CD4-positive, alpha-beta T cell (primary cell): ENCODE measurements around the gene TMOD1. TPM values are rescaled to one million over a fixed set of nuclear protein-coding genes. Genes with fewer than 3 reads are reported as not detected.

Experiments
- ATAC-seq: fragments of 200-7000 bp; cut with Tn5 transposase; one replicate; pipeline ENCODE4 v1.10.0; 2022; ENCODE audit warnings: mild to moderate bottlenecking; ENCODE audit not compliant: poor library complexity
- CTCF ChIA-PET: fragments of 350-600 bp; sonication (Branson Sonifier 250); formaldehyde crosslinking; loops from one replicate; lab custom pipeline; 2021; ENCODE audit warnings: antibody characterized with exemption, inconsistent platforms; lab: Charles Lee
- POLR2A ChIA-PET: fragments of 350-600 bp; sonication (Branson Sonifier 250); formaldehyde crosslinking; loops from one replicate; lab custom pipeline; 2021; ENCODE audit warnings: antibody characterized with exemption, inconsistent platforms; lab: Charles Lee
- DNase-seq, 14 experiments: peaks; one replicate each; pipeline ENCODE4 v3.0.0-alpha.2; 2013 to 2020; ENCODE audit warnings: mixed read lengths in 2 of 14
- H3K27ac ChIP-seq, 2 donors: one replicate each; pipeline versions ENCODE4 v1.5.1 to v1.7.0; 2013; ENCODE audit warnings: low read length in 2 of 2, low read depth in 1 of 2, mild to moderate bottlenecking in 1 of 2
- H3K27me3 ChIP-seq, 2 experiments: 1 replicate in 1 of 2; 2 replicates in 1 of 2; pipeline versions ENCODE4 v1.6.1 to v1.7.0; 2013; ENCODE audit warnings: low read length in 2 of 2, control low read depth in 1 of 2, mild to moderate bottlenecking in 1 of 2, moderate library complexity in 1 of 2; ENCODE audit not compliant: insufficient read depth in 2 of 2, control insufficient read depth in 1 of 2
- H3K36me3 ChIP-seq: one replicate; pipeline ENCODE4 v1.6.1; 2013; ENCODE audit warnings: low read length, control low read depth; ENCODE audit not compliant: insufficient read depth
- H3K4me1 ChIP-seq: one replicate; pipeline ENCODE4 v1.6.1; 2013; ENCODE audit warnings: low read length, control low read depth; ENCODE audit not compliant: insufficient read depth
- H3K4me3 ChIP-seq: one replicate; pipeline ENCODE4 v1.5.1; 2013; ENCODE audit warnings: mild to moderate bottlenecking, low read length, moderate library complexity
- H3K9me3 ChIP-seq, 2 experiments: 1 replicate in 1 of 2; 2 replicates in 1 of 2; pipeline versions ENCODE4 v1.6.1 to v1.7.0; 2013; ENCODE audit warnings: low read length in 2 of 2, mild to moderate bottlenecking in 2 of 2, control low read depth in 1 of 2, moderate library complexity in 1 of 2; ENCODE audit not compliant: control insufficient read depth in 1 of 2, insufficient read depth in 1 of 2
- H3K27ac Mint-ChIP-seq: one replicate; pipeline ENCODE4 v1.8.0; 2020; ENCODE audit warnings: mixed read lengths
- H3K27me3 Mint-ChIP-seq: one replicate; pipeline ENCODE4 v1.8.0; 2021; ENCODE audit warnings: mixed read lengths
- H3K36me3 Mint-ChIP-seq: one replicate; pipeline ENCODE4 v1.8.0; 2021; ENCODE audit warnings: low read depth, mixed read lengths
- H3K4me1 Mint-ChIP-seq: one replicate; pipeline ENCODE4 v1.8.0; 2021; ENCODE audit warnings: low read depth, mixed read lengths
- H3K4me3 Mint-ChIP-seq: one replicate; pipeline ENCODE4 v1.8.0; 2020; ENCODE audit warnings: mild to moderate bottlenecking, mixed read lengths
- H3K9me3 Mint-ChIP-seq: one replicate; pipeline ENCODE4 v1.8.0; 2020; ENCODE audit warnings: mixed read lengths
- intact Hi-C, 2 experiments: fragments of 100-400 bp; cut with DNase I in 1 of 2; cut with micrococcal nuclease in 1 of 2; formaldehyde crosslinking; loops; one replicate each; pipeline versions ENCODE4 v1.15.1 to v1.9.0; 2023 to 2025; cut with DNase I, micrococcal nuclease
- total RNA-seq, 174 experiments: library from RNA in 2 of 174; stranded (reverse) in 2 of 174; gene quantifications; one replicate each; pipeline ENCODE4 v1.2.3 and lab custom pipeline; 2021 to 2026
- TF ChIP-seq, protein P1 (sequence below): fragments of 200-600 bp; IDR thresholded peaks from one replicate; pipeline ENCODE4 v1.8.0; 2022; ENCODE audit warnings: antibody characterized with exemption, mild to moderate bottlenecking

The TMOD1 gene
- total RNA-seq, 2 experiments from 2014 or later: 0.20 to 0.47 TPM

GRCh38 chr9:97599314-97599846 is 97.9 kb downstream of the TMOD1 start:
- Histone ChIP-seq H3K36me3 (peaks cover 31% of the 10 kb centered on the region), H3K9me3 (no peaks in the 10 kb centered on the region), H3K27me3 (no peaks in the 10 kb centered on the region), H3K4me3 (no peak overlapping the region), H3K4me1 (peaks cover 4% of the 10 kb centered on the region), H3K27ac (no peak overlapping the region)
- TF ChIP-seq, protein P1, sequence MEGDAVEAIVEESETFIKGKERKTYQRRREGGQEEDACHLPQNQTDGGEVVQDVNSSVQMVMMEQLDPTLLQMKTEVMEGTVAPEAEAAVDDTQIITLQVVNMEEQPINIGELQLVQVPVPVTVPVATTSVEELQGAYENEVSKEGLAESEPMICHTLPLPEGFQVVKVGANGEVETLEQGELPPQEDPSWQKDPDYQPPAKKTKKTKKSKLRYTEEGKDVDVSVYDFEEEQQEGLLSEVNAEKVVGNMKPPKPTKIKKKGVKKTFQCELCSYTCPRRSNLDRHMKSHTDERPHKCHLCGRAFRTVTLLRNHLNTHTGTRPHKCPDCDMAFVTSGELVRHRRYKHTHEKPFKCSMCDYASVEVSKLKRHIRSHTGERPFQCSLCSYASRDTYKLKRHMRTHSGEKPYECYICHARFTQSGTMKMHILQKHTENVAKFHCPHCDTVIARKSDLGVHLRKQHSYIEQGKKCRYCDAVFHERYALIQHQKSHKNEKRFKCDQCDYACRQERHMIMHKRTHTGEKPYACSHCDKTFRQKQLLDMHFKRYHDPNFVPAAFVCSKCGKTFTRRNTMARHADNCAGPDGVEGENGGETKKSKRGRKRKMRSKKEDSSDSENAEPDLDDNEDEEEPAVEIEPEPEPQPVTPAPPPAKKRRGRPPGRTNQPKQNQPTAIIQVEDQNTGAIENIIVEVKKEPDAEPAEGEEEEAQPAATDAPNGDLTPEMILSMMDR: no peak
- H3K4me1 Mint-ChIP-seq: peaks cover 7% of the 10 kb centered on the region
- H3K4me3 Mint-ChIP-seq: no peak overlapping the region
- no peaks in the 10 kb centered on the region for H3K27me3 Mint-ChIP-seq
- intact Hi-C loops: loop anchor here (1.0 to 5.0 kb wide), 4 partner anchors 131 to 745 kb away; partner anchors contain the start of gene ZNF782 (in 1 of the 2)
- H3K36me3 Mint-ChIP-seq: peaks cover 46% of the 10 kb centered on the region
- DNase-seq (no peak), ATAC-seq (no peak)
- CTCF ChIA-PET: interaction anchor here (0.6 to 1.7 kb wide), 10 partner anchors 10 to 744 kb away, joined by 3 to 11 read pairs (median 4); partner anchors contain the start of gene TDRD7
- H3K27ac Mint-ChIP-seq: no peak overlapping the region
- POLR2A ChIA-PET: interaction anchor here (0.6 to 2.0 kb wide), 4 partner anchors 25 to 187 kb away, joined by 3 to 15 read pairs (median 7); partner anchors contain the start of genes NCBP1, TDRD7 and TSTD2
- H3K9me3 Mint-ChIP-seq: no peaks in the 10 kb centered on the region

DNA sequence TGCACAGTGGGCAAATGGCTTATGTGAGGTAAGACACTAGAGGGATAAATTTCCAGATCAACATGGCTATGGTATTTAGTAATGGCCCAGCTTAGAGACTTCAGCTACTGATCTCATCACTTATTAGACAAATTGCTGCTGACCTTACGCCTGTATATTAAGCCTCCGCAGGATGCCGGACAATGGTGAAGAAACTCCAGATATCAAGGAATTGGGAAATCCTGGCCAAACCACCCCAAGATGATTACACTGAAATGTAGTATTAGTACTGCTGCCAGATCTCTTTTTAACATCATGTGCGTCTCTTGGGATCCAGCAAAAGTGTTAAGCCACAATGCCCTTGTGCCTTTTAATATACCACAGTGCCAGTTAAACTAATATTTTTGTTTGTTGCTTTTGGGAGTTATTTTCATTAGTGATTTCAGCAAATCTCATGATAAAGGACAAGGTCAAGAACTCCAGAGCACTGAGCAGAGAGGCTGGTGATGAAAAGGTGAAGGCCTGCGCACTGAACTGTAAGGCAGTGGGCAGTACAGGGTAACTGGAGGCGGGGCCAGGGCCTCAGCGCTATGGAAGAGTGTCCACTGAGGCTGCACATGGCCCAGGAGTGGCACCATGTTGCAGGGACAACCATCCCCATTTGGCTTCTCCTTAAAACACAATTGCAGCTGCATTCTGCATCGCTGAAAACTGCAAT is 99.2 kb downstream of the TMOD1 start:
- Mint-ChIP-seq H3K4me1 (peaks cover 7% of the 10 kb centered on the region), H3K36me3 (peaks cover 59% of the 10 kb centered on the region), H3K27ac (no peak overlapping the region), H3K4me3 (no peak overlapping the region), H3K27me3 (no peaks in the 10 kb centered on the region), H3K9me3 (no peaks in the 10 kb centered on the region)
- Histone ChIP-seq H3K4me1 (peaks cover 4% of the 10 kb centered on the region), H3K27ac (no peak overlapping the region), H3K4me3 (no peak overlapping the region), H3K36me3 (peaks cover 44% of the 10 kb centered on the region), H3K9me3 (no peaks in the 10 kb centered on the region), H3K27me3 (no peaks in the 10 kb centered on the region)
- ChIA-PET POLR2A (no interaction called here), CTCF (no interaction called here)
- ATAC-seq (no peak), DNase-seq (no peak)
- TF ChIP-seq, protein P1: no peak
- intact Hi-C loops: no loop called here

- peaks cover 4% of the 10 kb centered on the region for H3K4me1 ChIP-seq
- DNase-seq (no peak), ATAC-seq (no peak)
- TF ChIP-seq, protein P1: no peak
- intact Hi-C loops: no loop called here
- no peak overlapping the region for H3K27ac ChIP-seq
- Mint-ChIP-seq H3K4me3 (no peak overlapping the region), H3K27ac (no peak overlapping the region), H3K4me1 (peaks cover 7% of the 10 kb centered on the region), H3K27me3 (no peaks in the 10 kb centered on the region), H3K36me3 (peaks cover 62% of the 10 kb centered on the region), H3K9me3 (no peaks in the 10 kb centered on the region)
- H3K36me3 ChIP-seq: peaks cover 51% of the 10 kb centered on the region
- no peaks in the 10 kb centered on the region for H3K9me3 ChIP-seq
- H3K4me3 ChIP-seq: no peak overlapping the region
- ChIA-PET CTCF (no interaction called here), POLR2A (no interaction called here)
- no peaks in the 10 kb centered on the region for H3K27me3 ChIP-seq
Observed at GRCh38 chr9:97601228-97601898, 99.9 kb downstream of the TMOD1 start.
